Measurements from ENCODE around the gene CSK. TPM values are rescaled to one million over a fixed set of nuclear protein-coding genes. Genes with fewer than 3 reads are reported as not detected.
A peak's percentile ranks its signal among the peaks of the same experiment; 100 is the strongest.

Gene CSK
- total RNA-seq, 1 experiment from 2014 or later: 23.2 TPM

DNA sequence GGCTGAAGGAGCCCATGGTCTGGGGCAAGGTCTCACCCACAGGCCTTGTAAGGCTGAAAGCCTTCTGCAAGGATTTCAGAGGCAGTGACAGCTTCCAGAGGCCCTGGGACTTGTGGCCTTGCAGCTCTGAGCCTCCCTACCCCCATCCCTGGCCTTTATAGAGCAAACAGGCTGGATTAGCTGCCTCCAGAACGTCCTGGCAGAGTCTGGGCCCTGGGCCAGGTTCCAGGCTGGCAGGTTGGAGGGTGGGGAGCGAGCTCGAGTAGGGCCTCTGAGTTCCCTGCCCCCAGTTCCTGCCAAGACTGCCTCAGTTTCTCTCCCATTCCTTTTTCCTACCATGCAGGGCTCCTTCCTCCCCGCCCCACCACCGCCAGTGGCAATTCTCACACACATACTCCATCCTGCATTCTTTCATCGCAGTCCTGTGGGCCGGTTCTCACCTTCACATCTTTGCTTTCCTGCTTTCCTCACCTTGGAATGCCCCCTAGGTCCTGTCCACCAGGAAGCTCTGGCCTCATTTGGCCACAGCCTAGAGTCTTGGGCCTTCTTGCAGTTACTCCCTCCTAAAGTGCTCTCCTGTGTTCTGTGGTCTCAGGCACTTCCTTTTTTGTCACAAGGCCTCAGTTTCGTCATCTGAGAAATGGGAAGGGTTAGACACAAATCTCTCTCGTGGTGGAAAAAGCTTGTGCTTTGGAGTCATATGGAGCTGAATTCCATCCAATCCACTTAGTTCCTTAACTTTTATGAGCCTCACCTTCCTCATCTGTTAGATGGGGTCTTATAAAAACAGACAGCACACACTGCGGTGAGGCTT, 33.4 kb downstream of the CSK start:
- Histone ChIP-seq H3K27me3 (peaks cover 5% of the 10 kb centered on the region; the same call in 1 of the 2 replicates), H3K27ac (no peak overlapping the region), H3K4me3 (no peak overlapping the region), H3K4me1 (no peaks in the 10 kb centered on the region), H3K9me3 (replicated peaks) (no peaks in the 10 kb centered on the region), H3K36me3 (no peaks in the 10 kb centered on the region)
- no peak for DNase-seq

GRCh38 chr15:74815961-74816360, 34.1 kb downstream of the CSK start:
- Histone ChIP-seq H3K27me3 (peaks cover 5% of the 10 kb centered on the region; the same call in 1 of the 2 replicates), H3K9me3 (replicated peaks) (no peaks in the 10 kb centered on the region), H3K36me3 (no peaks in the 10 kb centered on the region), H3K27ac (no peak overlapping the region), H3K4me3 (no peak overlapping the region), H3K4me1 (no peaks in the 10 kb centered on the region)
- DNase-seq: no peak

GRCh38 chr15:74816624-74817369, 34.9 kb downstream of the CSK start:
- no peaks in the 10 kb centered on the region for H3K36me3 ChIP-seq
- H3K27ac ChIP-seq: no peak overlapping the region
- DNase-seq: no peak
- H3K4me3 ChIP-seq: no peak overlapping the region
- peaks cover 5% of the 10 kb centered on the region; the same call in 1 of the 2 replicates for H3K27me3 ChIP-seq
- H3K4me1 ChIP-seq: no peaks in the 10 kb centered on the region
- H3K9me3 ChIP-seq (replicated peaks): no peaks in the 10 kb centered on the region

DNA sequence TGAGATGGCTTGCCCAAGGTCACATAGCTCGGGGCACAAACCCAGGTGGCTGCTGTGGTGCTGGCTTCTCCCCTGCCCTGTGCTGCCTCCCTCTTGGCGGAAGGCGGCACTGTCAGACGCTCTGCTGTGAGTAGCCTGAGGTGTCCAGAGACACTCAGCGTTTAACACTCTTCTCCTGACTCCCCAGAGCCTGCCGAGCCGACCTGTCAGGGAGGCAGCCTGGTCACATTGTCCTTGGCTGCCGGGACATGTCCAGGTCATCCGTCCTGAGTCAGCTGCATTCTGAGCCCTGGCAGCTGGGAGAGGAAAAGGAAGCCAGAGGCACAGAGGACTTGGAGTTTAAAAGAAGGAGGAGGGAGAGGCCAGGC, 35.5 kb downstream of the CSK start:
- H3K27ac ChIP-seq: no peak overlapping the region
- DNase-seq: peak in 1 of 2 experiments; percentile 32
- H3K27me3 ChIP-seq: peaks cover 5% of the 10 kb centered on the region; the same call in 1 of the 2 replicates

GRCh38 chr15:74820056-74820455, 38.2 kb downstream of the CSK start:
- H3K4me3 ChIP-seq: no peak overlapping the region
- H3K9me3 ChIP-seq (replicated peaks): no peaks in the 10 kb centered on the region
- H3K4me1 ChIP-seq: no peaks in the 10 kb centered on the region
- H3K36me3 ChIP-seq: no peaks in the 10 kb centered on the region
- DNase-seq: no peak
- H3K27ac ChIP-seq: no peak overlapping the region
- peaks cover 11% of the 10 kb centered on the region; the same call in 1 of the 2 replicates for H3K27me3 ChIP-seq

More for the DNA sequence above, 35.5 kb downstream of the CSK start:
- no peaks in the 10 kb centered on the region for H3K36me3 ChIP-seq
- no peaks in the 10 kb centered on the region for H3K4me1 ChIP-seq
- H3K9me3 ChIP-seq (replicated peaks): no peaks in the 10 kb centered on the region
- no peak overlapping the region for H3K4me3 ChIP-seq

- H3K27ac ChIP-seq: no peak overlapping the region
- no peaks in the 10 kb centered on the region for H3K9me3 ChIP-seq (replicated peaks)
- no peak overlapping the region for H3K4me3 ChIP-seq
- H3K4me1 ChIP-seq: no peaks in the 10 kb centered on the region
- H3K36me3 ChIP-seq: no peaks in the 10 kb centered on the region
- DNase-seq: peak; percentile 54 to 59
- H3K27me3 ChIP-seq: peaks cover 11% of the 10 kb centered on the region; the same call in 1 of the 2 replicates
Measured at GRCh38 chr15:74821091-74821789, 39.4 kb downstream of the CSK start.

GRCh38 chr15:74821790-74822158, 39.9 kb downstream of the CSK start:
- H3K27me3 ChIP-seq: peaks cover 11% of the 10 kb centered on the region; the same call in 1 of the 2 replicates
- no peaks in the 10 kb centered on the region for H3K4me1 ChIP-seq
- H3K4me3 ChIP-seq: no peak overlapping the region
- no peaks in the 10 kb centered on the region for H3K9me3 ChIP-seq (replicated peaks)
- DNase-seq: no peak
- no peaks in the 10 kb centered on the region for H3K36me3 ChIP-seq
- no peak overlapping the region for H3K27ac ChIP-seq

DNA sequence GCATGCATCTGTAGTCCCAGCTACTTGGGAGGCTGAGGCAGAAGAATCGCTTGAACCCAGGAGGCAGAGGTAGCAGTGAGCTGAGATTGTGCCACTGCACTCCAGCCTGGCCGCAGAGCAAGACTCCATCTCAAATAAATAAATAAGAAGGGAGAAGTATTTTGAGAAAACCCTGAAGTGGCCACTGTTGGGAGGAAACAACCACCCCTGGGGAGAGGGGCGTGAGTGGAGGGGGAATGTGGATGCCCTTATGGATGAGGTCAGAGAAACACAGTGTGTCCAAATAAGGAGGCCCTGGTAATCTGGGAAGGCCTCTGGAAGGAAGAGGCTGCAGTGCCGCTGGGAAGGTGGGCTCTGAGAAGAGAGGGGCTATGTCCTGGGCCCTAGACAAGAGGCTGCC, 40.4 kb downstream of the CSK start:
- no peak overlapping the region for H3K27ac ChIP-seq
- DNase-seq: no peak
- no peaks in the 10 kb centered on the region for H3K36me3 ChIP-seq
- H3K4me1 ChIP-seq: no peaks in the 10 kb centered on the region
- H3K4me3 ChIP-seq: no peak overlapping the region
- no peaks in the 10 kb centered on the region for H3K9me3 ChIP-seq (replicated peaks)
- peaks cover 16% of the 10 kb centered on the region; the same call in 1 of the 2 replicates for H3K27me3 ChIP-seq

GRCh38 chr15:74823324-74823723, 41.4 kb downstream of the CSK start:
- no peak for DNase-seq
- Histone ChIP-seq H3K4me3 (no peak overlapping the region), H3K4me1 (no peaks in the 10 kb centered on the region), H3K9me3 (replicated peaks) (no peaks in the 10 kb centered on the region), H3K36me3 (no peaks in the 10 kb centered on the region), H3K27ac (no peak overlapping the region), H3K27me3 (peaks cover 14% of the 10 kb centered on the region; the same call in 1 of the 2 replicates)

- Histone ChIP-seq H3K4me1 (no peaks in the 10 kb centered on the region), H3K27ac (no peak overlapping the region), H3K27me3 (peaks cover 11% of the 10 kb centered on the region; the same call in 1 of the 2 replicates), H3K4me3 (no peak overlapping the region), H3K36me3 (no peaks in the 10 kb centered on the region), H3K9me3 (replicated peaks) (no peaks in the 10 kb centered on the region)
- no peak for DNase-seq
Measured at GRCh38 chr15:74824976-74825375, 43.1 kb downstream of the CSK start.

- no peak overlapping the region for H3K27ac ChIP-seq
- H3K9me3 ChIP-seq (replicated peaks): no peaks in the 10 kb centered on the region
- peaks cover 13% of the 10 kb centered on the region for H3K27me3 ChIP-seq
- H3K36me3 ChIP-seq: no peaks in the 10 kb centered on the region
- no peaks in the 10 kb centered on the region for H3K4me1 ChIP-seq
- H3K4me3 ChIP-seq: no peak overlapping the region
- DNase-seq: no peak
Measured at GRCh38 chr15:74825866-74826265, 44.0 kb downstream of the CSK start.

DNA sequence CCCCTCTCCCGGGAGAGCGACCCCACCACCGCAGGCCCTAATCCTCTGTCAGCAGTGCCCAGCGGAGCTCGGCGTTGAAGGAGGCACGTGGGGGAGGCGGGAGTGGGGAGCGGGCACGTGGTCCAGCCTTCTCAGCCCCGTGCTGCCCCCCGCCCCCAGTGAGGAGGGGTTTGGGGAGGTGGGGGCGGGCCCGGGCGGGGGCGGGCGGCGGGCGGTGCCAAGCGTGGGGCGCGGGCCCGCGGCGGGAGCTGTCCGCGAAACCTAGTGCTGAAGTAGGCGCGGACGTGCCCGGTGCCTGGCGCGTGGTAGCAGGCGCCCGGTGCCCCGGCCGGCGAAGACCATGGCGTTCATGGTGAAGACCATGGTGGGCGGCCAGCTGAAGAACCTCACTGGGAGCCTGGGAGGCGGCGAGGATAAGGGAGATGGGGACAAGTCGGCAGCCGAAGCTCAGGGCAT, 44.5 kb downstream of the CSK start, which contains the start of gene CPLX3:
Gene CPLX3 (plus strand): TSS at position 264 of the 456 bp plus-strand sequence. CDS start 77 bp downstream, at position 341.
- Histone ChIP-seq H3K27me3 (peaks cover 19% of the 10 kb centered on the region), H3K9me3 (replicated peaks) (no peaks in the 10 kb centered on the region)
- no peak for DNase-seq

DNA sequence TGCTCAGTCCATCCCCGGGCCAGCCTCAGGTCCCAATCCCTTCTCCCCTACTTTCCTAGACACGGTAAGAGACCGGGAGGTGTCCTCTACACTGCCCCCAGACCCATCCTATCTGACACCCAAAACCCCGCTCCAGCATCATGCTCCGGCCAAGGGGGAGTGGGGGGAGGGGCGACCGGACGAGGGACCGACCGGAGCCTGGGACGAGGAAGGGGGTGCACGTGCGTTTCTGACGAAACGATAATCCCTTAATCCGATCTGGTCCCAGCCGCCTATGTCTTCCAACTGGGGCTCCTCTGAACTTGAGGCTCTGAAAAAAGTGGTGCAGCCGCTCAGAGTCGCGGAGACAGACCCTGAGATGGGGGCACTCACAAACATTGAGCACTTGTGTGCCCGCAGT, 45.0 kb downstream of the CSK start:
- Histone ChIP-seq H3K4me3 (no peak overlapping the region), H3K4me1 (no peaks in the 10 kb centered on the region; the same call in 1 of the 2 replicates), H3K27ac (no peak overlapping the region), H3K9me3 (replicated peaks) (no peaks in the 10 kb centered on the region), H3K36me3 (no peaks in the 10 kb centered on the region), H3K27me3 (peaks cover 20% of the 10 kb centered on the region)
- no peak for DNase-seq

More for the DNA sequence above, 44.5 kb downstream of the CSK start, which contains the start of gene CPLX3:
- Histone ChIP-seq H3K36me3 (no peaks in the 10 kb centered on the region), H3K4me1 (no peaks in the 10 kb centered on the region), H3K4me3 (no peak within 1 kb of the TSS), H3K27ac (no peak within 1 kb of the TSS)

DNA sequence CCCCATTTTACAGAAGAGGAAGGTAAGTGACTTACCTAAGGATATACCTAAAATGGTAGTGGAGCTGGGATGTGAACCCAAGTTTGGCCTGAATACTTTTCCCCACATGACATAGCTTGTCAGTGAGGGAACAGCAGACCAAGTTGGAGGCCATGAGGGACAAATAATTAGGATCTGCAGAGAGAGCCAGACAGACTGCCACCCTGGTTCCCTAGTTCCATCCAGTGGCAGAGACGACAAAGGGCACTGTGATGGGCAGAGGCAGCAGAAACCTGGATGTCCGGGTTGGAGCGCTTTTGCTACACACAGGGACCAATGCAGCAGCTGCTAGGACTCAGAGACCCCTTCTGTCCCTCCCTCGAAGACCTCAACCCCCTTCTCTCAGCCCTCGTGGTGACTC, 45.7 kb downstream of the CSK start:
- Histone ChIP-seq H3K27ac (no peak overlapping the region), H3K27me3 (peaks cover 17% of the 10 kb centered on the region), H3K9me3 (replicated peaks) (no peaks in the 10 kb centered on the region), H3K36me3 (no peaks in the 10 kb centered on the region), H3K4me3 (no peak overlapping the region), H3K4me1 (peaks cover 3% of the 10 kb centered on the region; the same call in 1 of the 2 replicates)
- DNase-seq: no peak
